ENCODE results near the gene CA5A. TPM values are rescaled to one million over a fixed set of nuclear protein-coding genes. Genes with fewer than 3 reads are reported as not detected.

The CA5A gene
- total RNA-seq, 4 donors from 2014 or later: not detected

GRCh38 chr16:87851141-87851587 lies 85.2 kb downstream of the CA5A start:
- Histone ChIP-seq H3K36me3 (peaks cover 0 to 9% of the 10 kb centered on the region in 2 donors), H3K4me1 (peaks cover 84 to 92% of the 10 kb centered on the region in 2 donors), H3K9me3 (no peaks in the 10 kb centered on the region), H3K4me3 (no peak overlapping the region), H3K27me3 (no peaks in the 10 kb centered on the region), H3K27ac (peak overlapping the region; percentile 37 to 100 (median 68))
- TF ChIP-seq CTCF (IDR thresholded peaks at IDR 0.05 in 4 of 5, conservative IDR thresholded peaks at IDR 0.05 in 1 of 5): no peak
- in situ Hi-C loops (cut with MboI; ENCODE audit: low sequenced_read_pairs in 4 of 4) (no loop called here), intact Hi-C loops (cut with DNase I; ENCODE audit: low total_unique reads) (no loop called here)
- ATAC-seq (peak in 1 of 2 donors; percentile 4), DNase-seq (no peak)

GRCh38 chr16:87850009-87851006 lies 86.0 kb downstream of the CA5A start:
- peaks cover 76 to 95% of the 10 kb centered on the region in 2 donors for H3K4me1 ChIP-seq
- no peaks in the 10 kb centered on the region for H3K9me3 ChIP-seq
- intact Hi-C loops (cut with DNase I; ENCODE audit: low total_unique reads): loop anchor here (1.0 kb wide), 1 partner anchor 59 kb away; no protein-coding TSS in a partner anchor
- H3K27ac ChIP-seq: peak overlapping the region; percentile 37 to 100 (median 68)
- in situ Hi-C loops (cut with MboI; ENCODE audit: low sequenced_read_pairs in 4 of 4): no loop called here
- no peaks in the 10 kb centered on the region for H3K27me3 ChIP-seq
- TF ChIP-seq POLR2A (IDR thresholded peaks at IDR 0.05) (no peak), CTCF (IDR thresholded peaks at IDR 0.05 in 4 of 5, conservative IDR thresholded peaks at IDR 0.05 in 1 of 5) (peak; percentile 93 to 99 (median 98))
- ATAC-seq: peak in 1 of 2 donors; percentile 19
- no peak overlapping the region for H3K4me3 ChIP-seq
- peaks cover 0 to 9% of the 10 kb centered on the region in 2 donors for H3K36me3 ChIP-seq
- DNase-seq: peak in 1 of 2 donors; percentile 63

GRCh38 chr16:87849419-87850008 lies 86.8 kb downstream of the CA5A start:
- no peaks in the 10 kb centered on the region for H3K9me3 ChIP-seq
- no peak overlapping the region for H3K4me3 ChIP-seq
- no peaks in the 10 kb centered on the region for H3K27me3 ChIP-seq
- intact Hi-C loops (cut with DNase I; ENCODE audit: low total_unique reads): loop anchor here (1.0 to 2.0 kb wide), 2 partner anchors 21 to 60 kb away; no protein-coding TSS in a partner anchor
- TF ChIP-seq CTCF (IDR thresholded peaks at IDR 0.05 in 4 of 5, conservative IDR thresholded peaks at IDR 0.05 in 1 of 5): no peak
- TF ChIP-seq POLR2A (IDR thresholded peaks at IDR 0.05): no peak
- peaks cover 0 to 9% of the 10 kb centered on the region in 2 donors for H3K36me3 ChIP-seq
- ATAC-seq: no peak
- H3K27ac ChIP-seq: peak overlapping the region in 3 of 4 donors; percentile 62 to 100 (median 73)
- in situ Hi-C loops (cut with MboI; ENCODE audit: low sequenced_read_pairs in 4 of 4): no loop called here
- DNase-seq: no peak
- H3K4me1 ChIP-seq: peaks cover 68 to 92% of the 10 kb centered on the region in 2 donors

- Histone ChIP-seq H3K27me3 (no peaks in the 10 kb centered on the region), H3K27ac (peak overlapping the region; percentile 62 to 100 (median 68)), H3K36me3 (peaks cover 0 to 9% of the 10 kb centered on the region in 2 donors), H3K4me1 (peaks cover 62 to 87% of the 10 kb centered on the region in 2 donors), H3K4me3 (no peak overlapping the region), H3K9me3 (no peaks in the 10 kb centered on the region)
- TF ChIP-seq POLR2A (IDR thresholded peaks at IDR 0.05): no peak
- TF ChIP-seq CTCF (IDR thresholded peaks at IDR 0.05 in 4 of 5, conservative IDR thresholded peaks at IDR 0.05 in 1 of 5): no peak
- intact Hi-C loops (cut with DNase I; ENCODE audit: low total_unique reads): loop anchor here (2.0 kb wide), 1 partner anchor 22 kb away; no protein-coding TSS in a partner anchor
- DNase-seq (peak in 1 of 2 donors; percentile 68), ATAC-seq (no peak)
- in situ Hi-C loops (cut with MboI; ENCODE audit: low sequenced_read_pairs in 4 of 4): no loop called here
These were observed 87.5 kb downstream of the CA5A start for GRCh38 chr16:87848676-87849345.

Data from gastrocnemius medialis (tissue), 4 donors.